ENCODE data around the gene CELF4. TPM values are rescaled to one million over a fixed set of nuclear protein-coding genes. Genes with fewer than 3 reads are reported as not detected.

The CELF4 gene
- total RNA-seq, 1 donor from 2014 or later, result 0.44 TPM

DNA sequence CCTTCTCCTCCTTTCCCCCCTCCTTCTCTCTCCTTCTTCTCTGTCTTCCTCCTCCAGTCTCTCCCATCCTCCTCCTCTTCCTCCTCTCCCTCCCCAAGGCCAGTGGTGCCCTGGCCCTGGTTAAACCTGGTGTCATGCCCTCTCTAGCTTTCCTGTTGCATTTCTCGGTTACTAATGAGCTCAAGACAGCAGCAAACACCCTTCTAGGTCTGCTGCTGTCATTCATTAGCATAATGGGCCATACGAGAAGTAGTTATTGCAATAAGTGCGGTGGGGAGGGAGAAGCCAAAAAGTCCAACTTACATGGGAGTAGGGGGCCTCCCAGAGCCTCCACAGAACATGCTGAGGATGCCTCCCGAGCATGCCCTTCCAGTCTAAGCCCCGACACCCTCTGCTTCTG is 177.2 kb downstream of the CELF4 start:
- peaks cover 6% of the 10 kb centered on the region for H3K36me3 Mint-ChIP-seq (ENCODE audit: low read depth, unreplicated experiment)
- no peak for DNase-seq (ENCODE audit: low spot score)
- peaks cover 12% of the 10 kb centered on the region for H3K27me3 Mint-ChIP-seq (ENCODE audit: unreplicated experiment)
- peaks cover 4% of the 10 kb centered on the region for H3K9me3 Mint-ChIP-seq (ENCODE audit: unreplicated experiment)
- H3K27ac Mint-ChIP-seq (ENCODE audit: unreplicated experiment), result no peak overlapping the region
- H3K4me3 Mint-ChIP-seq (ENCODE audit: unreplicated experiment), result no peak overlapping the region
- TF ChIP-seq, protein P1, sequence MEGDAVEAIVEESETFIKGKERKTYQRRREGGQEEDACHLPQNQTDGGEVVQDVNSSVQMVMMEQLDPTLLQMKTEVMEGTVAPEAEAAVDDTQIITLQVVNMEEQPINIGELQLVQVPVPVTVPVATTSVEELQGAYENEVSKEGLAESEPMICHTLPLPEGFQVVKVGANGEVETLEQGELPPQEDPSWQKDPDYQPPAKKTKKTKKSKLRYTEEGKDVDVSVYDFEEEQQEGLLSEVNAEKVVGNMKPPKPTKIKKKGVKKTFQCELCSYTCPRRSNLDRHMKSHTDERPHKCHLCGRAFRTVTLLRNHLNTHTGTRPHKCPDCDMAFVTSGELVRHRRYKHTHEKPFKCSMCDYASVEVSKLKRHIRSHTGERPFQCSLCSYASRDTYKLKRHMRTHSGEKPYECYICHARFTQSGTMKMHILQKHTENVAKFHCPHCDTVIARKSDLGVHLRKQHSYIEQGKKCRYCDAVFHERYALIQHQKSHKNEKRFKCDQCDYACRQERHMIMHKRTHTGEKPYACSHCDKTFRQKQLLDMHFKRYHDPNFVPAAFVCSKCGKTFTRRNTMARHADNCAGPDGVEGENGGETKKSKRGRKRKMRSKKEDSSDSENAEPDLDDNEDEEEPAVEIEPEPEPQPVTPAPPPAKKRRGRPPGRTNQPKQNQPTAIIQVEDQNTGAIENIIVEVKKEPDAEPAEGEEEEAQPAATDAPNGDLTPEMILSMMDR (IDR thresholded peaks at IDR 0.05; ENCODE audit: unreplicated experiment), result no peak
- H3K4me1 Mint-ChIP-seq (ENCODE audit: unreplicated experiment), result no peaks in the 10 kb centered on the region

DNA sequence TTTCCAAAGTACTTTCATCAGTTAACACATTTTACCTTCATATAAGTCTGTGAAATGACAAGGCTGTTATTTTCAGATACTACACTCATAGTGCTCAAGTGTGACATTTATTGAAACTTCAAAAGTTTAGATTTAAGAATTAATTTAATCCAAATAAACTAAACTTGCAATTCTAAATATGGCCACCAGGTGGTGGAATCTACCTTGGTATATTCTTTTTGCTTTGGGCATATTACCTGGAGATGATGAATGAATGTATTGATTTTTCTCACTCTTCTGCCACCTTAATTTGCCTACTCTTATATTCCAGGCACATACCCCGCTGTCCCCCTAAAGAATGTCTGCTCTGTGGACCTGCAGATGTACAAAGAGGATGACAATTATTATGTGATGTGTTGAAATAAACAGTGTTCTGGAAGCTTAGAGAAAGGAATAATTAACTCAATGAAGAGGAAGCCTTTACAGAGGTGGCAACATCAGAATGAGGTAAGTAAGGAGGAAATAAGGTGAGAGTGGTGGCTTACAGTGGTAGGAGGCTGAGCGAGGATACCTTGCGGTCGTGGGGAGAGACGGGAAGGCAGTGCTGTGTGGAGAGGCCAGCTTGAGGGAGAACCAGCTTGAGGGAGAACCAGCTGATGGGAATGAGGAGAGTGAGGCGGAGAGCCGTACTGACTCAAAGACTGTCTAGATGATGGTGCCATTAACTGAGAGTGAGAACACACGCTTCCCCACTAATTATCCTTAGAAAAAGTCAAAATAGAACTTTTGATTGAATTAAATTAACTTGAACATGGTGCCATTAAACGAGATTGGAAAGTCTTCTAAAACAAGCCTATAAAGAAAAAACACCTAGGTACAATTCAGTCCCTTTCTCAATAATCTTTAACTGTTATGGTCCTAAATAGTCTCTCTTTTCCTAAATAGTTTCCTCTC is 179.5 kb downstream of the CELF4 start:
- no peak for DNase-seq (ENCODE audit: low spot score)
- Mint-ChIP-seq H3K36me3 (ENCODE audit: low read depth, unreplicated experiment) (peaks cover 6% of the 10 kb centered on the region), H3K9me3 (ENCODE audit: unreplicated experiment) (peaks cover 4% of the 10 kb centered on the region), H3K4me1 (ENCODE audit: unreplicated experiment) (peaks cover 5% of the 10 kb centered on the region), H3K4me3 (ENCODE audit: unreplicated experiment) (no peak overlapping the region), H3K27ac (ENCODE audit: unreplicated experiment) (no peak overlapping the region), H3K27me3 (ENCODE audit: unreplicated experiment) (peaks cover 3% of the 10 kb centered on the region)
- TF ChIP-seq, protein P1 (IDR thresholded peaks at IDR 0.05; ENCODE audit: unreplicated experiment), result peak; percentile 94

DNA sequence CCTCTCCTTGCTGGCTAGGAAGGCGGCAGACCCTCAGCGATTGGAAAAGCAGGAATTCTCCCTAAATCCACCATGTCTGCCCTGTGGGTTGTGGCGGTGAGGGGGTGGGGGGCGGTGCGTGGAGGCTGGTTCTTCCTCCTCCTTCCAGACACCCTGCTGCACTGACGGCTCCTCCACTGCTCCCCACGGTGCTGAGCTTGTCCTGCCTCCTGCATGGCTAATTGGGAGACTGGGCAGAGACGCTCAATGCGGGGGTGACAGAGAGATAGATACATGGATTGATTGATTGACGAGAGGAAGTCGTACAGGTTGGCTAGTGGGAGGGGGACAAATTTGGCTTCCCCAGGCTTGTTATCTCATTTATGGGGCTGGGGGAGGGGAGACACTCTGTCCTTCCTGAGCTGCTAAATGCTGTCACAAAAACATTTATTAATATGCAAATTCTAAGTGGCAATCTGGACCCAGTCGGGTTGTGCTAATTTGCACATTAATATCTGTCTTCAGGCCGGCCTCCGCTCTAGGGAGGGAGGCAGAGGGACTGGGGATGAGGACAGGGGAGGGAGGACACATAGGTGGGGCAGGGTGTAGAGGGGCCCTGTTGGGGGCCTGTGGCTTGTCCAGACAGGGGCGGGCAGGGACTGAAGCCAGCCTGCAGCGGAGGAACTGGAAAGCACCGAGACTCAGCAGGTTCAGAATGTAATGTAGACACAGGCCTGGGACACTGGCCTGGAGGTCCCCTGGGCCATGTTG is 181.6 kb downstream of the CELF4 start:
- Mint-ChIP-seq H3K27me3 (ENCODE audit: unreplicated experiment) (peaks cover 5% of the 10 kb centered on the region), H3K9me3 (ENCODE audit: unreplicated experiment) (no peaks in the 10 kb centered on the region), H3K4me1 (ENCODE audit: unreplicated experiment) (peaks cover 5% of the 10 kb centered on the region), H3K4me3 (ENCODE audit: unreplicated experiment) (no peak overlapping the region), H3K27ac (ENCODE audit: unreplicated experiment) (no peak overlapping the region), H3K36me3 (ENCODE audit: low read depth, unreplicated experiment) (peaks cover 1% of the 10 kb centered on the region)
- TF ChIP-seq, protein P1 (IDR thresholded peaks at IDR 0.05; ENCODE audit: unreplicated experiment), result no peak
- DNase-seq (ENCODE audit: low spot score), result no peak

GRCh38 chr18:37383036-37383785 is 182.4 kb downstream of the CELF4 start:
- no peak overlapping the region for H3K27ac Mint-ChIP-seq (ENCODE audit: unreplicated experiment)
- TF ChIP-seq, protein P1 (IDR thresholded peaks at IDR 0.05; ENCODE audit: unreplicated experiment), result no peak
- H3K4me1 Mint-ChIP-seq (ENCODE audit: unreplicated experiment), result peaks cover 5% of the 10 kb centered on the region
- H3K9me3 Mint-ChIP-seq (ENCODE audit: unreplicated experiment), result no peaks in the 10 kb centered on the region
- peaks cover 5% of the 10 kb centered on the region for H3K27me3 Mint-ChIP-seq (ENCODE audit: unreplicated experiment)
- no peak for DNase-seq (ENCODE audit: low spot score)
- no peaks in the 10 kb centered on the region for H3K36me3 Mint-ChIP-seq (ENCODE audit: low read depth, unreplicated experiment)
- H3K4me3 Mint-ChIP-seq (ENCODE audit: unreplicated experiment), result no peak overlapping the region

All from endothelial cell (in vitro differentiated cells).